GM12878 (cell line): ENCODE measurements around the gene ELOF1. TPM values are rescaled to one million over a fixed set of nuclear protein-coding genes. Genes with fewer than 3 reads are reported as not detected.

Experiments used
- BRCA1 ChIP-seq: IDR thresholded peaks from 2 replicates; pipeline ENCODE4 v1.6.1; 2011; ENCODE audit warnings: low read depth, low read length, improper control_type of control experiment
- CBX3 ChIP-seq: fragments of 200-600 bp; sonication (generic); IDR thresholded peaks from 2 replicates; pipeline ENCODE4 v1.6.1; 2016; ENCODE audit warnings: low read depth, borderline replicate concordance
- GABPA ChIP-seq: IDR thresholded peaks from 2 replicates; pipeline ENCODE4 v1.6.1; 2014; ENCODE audit warnings: antibody characterized with exemption, low read depth, mild to moderate bottlenecking, inconsistent platforms
- KDM1A ChIP-seq: fragments of 200-600 bp; sonication (generic); IDR thresholded peaks from 2 replicates; pipeline ENCODE4 v1.6.1; 2016; ENCODE audit warnings: borderline replicate concordance
- NFXL1 ChIP-seq: fragments of 450-650 bp; IDR thresholded peaks from 2 replicates; pipeline ENCODE4 v1.6.1; 2017; ENCODE audit warnings: antibody characterized with exemption, mild to moderate bottlenecking, borderline replicate concordance
- RAD21 ChIP-seq: IDR thresholded peaks from 2 replicates; pipeline ENCODE4 v1.6.1; 2011; ENCODE audit warnings: mild to moderate bottlenecking, low read depth, low read length, moderate library complexity; ENCODE audit not compliant: insufficient read depth
- SRF ChIP-seq, 2 experiments: IDR thresholded peaks; 2 replicates each; pipeline ENCODE4 v1.6.1; 2011; ENCODE audit warnings: low read depth in 2 of 2, low read length in 2 of 2, mild to moderate bottlenecking in 1 of 2, moderate library complexity in 1 of 2
- ZBTB11 ChIP-seq: fragments of 450-650 bp; formaldehyde crosslinking; IDR thresholded peaks from 2 replicates; pipeline ENCODE4 v1.5.0; 2022; ENCODE audit warnings: mild to moderate bottlenecking, missing genetic modification characterization
- ZBTB40 ChIP-seq: fragments of 450-650 bp; IDR thresholded peaks from 2 replicates; pipeline ENCODE4 v1.6.1; 2016; ENCODE audit warnings: mild to moderate bottlenecking, moderate library complexity, borderline replicate concordance
- ZNF24 ChIP-seq: fragments of 450-650 bp; IDR thresholded peaks from 2 replicates; pipeline ENCODE4 v1.6.1; 2017; ENCODE audit warnings: antibody characterized with exemption, mild to moderate bottlenecking
- polyA plus RNA-seq, 11 experiments: library from polyadenylated mRNA; depleted of rRNA in 4 of 11; unstranded in 6 of 11; stranded (reverse) in 5 of 11; fragments of >200 nt; fragmentation: Nextera tagmentation in 4 of 11; fragmentation: Illumina TruSeq in 1 of 11; extraction: Ambion mirVana in 4 of 11; extraction: Trizol in 1 of 11; gene quantifications; 1 replicate in 1 of 11; 2 replicates in 10 of 11; pipeline versions ENCODE4 v1.2.1 to v1.2.3, GENCODE V29; 2011 to 2016; ENCODE audit warnings: inconsistent platforms in 2 of 11, missing spikeins in 2 of 11, low read depth in 1 of 11
- total RNA-seq, 4 experiments: library from RNA; depleted of rRNA in 3 of 4; stranded (reverse); fragments of >200 nt in 3 of 4; fragmentation: Illumina TruSeq in 1 of 4; extraction: Trizol in 1 of 4; gene quantifications; 2 replicates each; pipeline versions ENCODE4 v1.2.1 to v1.2.3, GENCODE V29; 2013 to 2021
- TF ChIP-seq, protein P1 (sequence below): fragments of 450-650 bp; IDR thresholded peaks from 2 replicates; pipeline ENCODE4 v1.6.1; 2017; ENCODE audit warnings: low read depth, mild to moderate bottlenecking, moderate library complexity
- TF ChIP-seq, protein P2 (sequence below): fragments of 450-650 bp; formaldehyde crosslinking; IDR thresholded peaks from 2 replicates; pipeline ENCODE4 v1.4.0; 2022; ENCODE audit warnings: mild to moderate bottlenecking, moderate library complexity

Gene ELOF1
- total and polyA plus RNA-seq, 10 of the 15 experiments (the other 5 are each of a cell fraction or from before 2014, with no cell fraction given) = 11.7 to 124 (median 92.9) TPM

GRCh38 chr19:11535792-11536595 is 23.0 kb downstream of the ELOF1 start (continued):
- TF ChIP-seq ZBTB40 (no peak; the same call in 1 of the 2 replicates), NFXL1 (no peak), BRCA1 (peak; percentile 35; the same call in 1 of the 2 replicates), RAD21 (peak; percentile 36; the same call in 1 of the 2 replicates), CBX3 (no peak), ZNF24 (no peak; the same call in 1 of the 2 replicates), KDM1A (no peak), SRF (IDR thresholded peaks at IDR 0.05; ENCODE audit: low read depth in 2 of 2, low read length in 2 of 2) (peak in 1 of 2 experiments; percentile 66; a peak in 1 of 4 replicates), ZBTB11 (no peak), GABPA (no peak)
- TF ChIP-seq, protein P1, sequence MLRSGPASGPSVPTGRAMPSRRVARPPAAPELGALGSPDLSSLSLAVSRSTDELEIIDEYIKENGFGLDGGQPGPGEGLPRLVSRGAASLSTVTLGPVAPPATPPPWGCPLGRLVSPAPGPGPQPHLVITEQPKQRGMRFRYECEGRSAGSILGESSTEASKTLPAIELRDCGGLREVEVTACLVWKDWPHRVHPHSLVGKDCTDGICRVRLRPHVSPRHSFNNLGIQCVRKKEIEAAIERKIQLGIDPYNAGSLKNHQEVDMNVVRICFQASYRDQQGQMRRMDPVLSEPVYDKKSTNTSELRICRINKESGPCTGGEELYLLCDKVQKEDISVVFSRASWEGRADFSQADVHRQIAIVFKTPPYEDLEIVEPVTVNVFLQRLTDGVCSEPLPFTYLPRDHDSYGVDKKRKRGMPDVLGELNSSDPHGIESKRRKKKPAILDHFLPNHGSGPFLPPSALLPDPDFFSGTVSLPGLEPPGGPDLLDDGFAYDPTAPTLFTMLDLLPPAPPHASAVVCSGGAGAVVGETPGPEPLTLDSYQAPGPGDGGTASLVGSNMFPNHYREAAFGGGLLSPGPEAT = no peak
- TF ChIP-seq, protein P2, sequence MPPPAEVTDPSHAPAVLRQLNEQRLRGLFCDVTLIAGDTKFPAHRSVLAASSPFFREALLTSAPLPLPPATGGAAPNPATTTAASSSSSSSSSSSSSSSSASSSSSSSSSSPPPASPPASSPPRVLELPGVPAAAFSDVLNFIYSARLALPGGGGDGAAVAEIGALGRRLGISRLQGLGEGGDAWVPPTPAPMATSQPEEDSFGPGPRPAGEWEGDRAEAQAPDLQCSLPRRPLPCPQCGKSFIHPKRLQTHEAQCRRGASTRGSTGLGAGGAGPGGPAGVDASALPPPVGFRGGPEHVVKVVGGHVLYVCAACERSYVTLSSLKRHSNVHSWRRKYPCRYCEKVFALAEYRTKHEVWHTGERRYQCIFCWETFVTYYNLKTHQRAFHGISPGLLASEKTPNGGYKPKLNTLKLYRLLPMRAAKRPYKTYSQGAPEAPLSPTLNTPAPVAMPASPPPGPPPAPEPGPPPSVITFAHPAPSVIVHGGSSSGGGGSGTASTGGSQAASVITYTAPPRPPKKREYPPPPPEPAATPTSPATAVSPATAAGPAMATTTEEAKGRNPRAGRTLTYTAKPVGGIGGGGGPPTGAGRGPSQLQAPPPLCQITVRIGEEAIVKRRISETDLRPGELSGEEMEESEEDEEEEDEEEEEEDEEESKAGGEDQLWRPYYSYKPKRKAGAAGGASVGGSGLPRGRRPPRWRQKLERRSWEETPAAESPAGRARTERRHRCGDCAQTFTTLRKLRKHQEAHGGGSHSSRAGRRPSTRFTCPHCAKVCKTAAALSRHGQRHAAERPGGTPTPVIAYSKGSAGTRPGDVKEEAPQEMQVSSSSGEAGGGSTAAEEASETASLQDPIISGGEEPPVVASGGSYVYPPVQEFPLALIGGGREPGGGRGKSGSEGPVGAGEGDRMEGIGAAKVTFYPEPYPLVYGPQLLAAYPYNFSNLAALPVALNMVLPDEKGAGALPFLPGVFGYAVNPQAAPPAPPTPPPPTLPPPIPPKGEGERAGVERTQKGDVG (CRISPR knock-in tag) = no peak
